GOT3 (cell line): ENCODE measurements around the gene UGT1A4.

ENCODE experiments used
- DNase-seq: peaks from one replicate; lab custom pipeline; 2025; ENCODE audit warnings: mixed read lengths; lab: John Stamatoyannopoulos, UW

UGT1A4 gene

GRCh38 chr2:233791151-233791882 is 72.8 kb downstream of the UGT1A4 start:
- DNase-seq: no peak

GRCh38 chr2:233791883-233792329 is 73.4 kb downstream of the UGT1A4 start:
- no peak for DNase-seq

GRCh38 chr2:233792720-233793119 is 74.2 kb downstream of the UGT1A4 start:
- no peak for DNase-seq

- DNase-seq: no peak
Observed at GRCh38 chr2:233793465-233794127, 75.1 kb downstream of the UGT1A4 start.

GRCh38 chr2:233794128-233794658 is 75.7 kb downstream of the UGT1A4 start:
- DNase-seq: no peak

GRCh38 chr2:233795735-233796171 is 77.2 kb downstream of the UGT1A4 start:
- DNase-seq: no peak

- DNase-seq: no peak
Observed at GRCh38 chr2:233796254-233796653, 77.7 kb downstream of the UGT1A4 start.

- no peak for DNase-seq
Observed at GRCh38 chr2:233798335-233799086, 80.0 kb downstream of the UGT1A4 start.

GRCh38 chr2:233799087-233799665 is 80.6 kb downstream of the UGT1A4 start:
- no peak for DNase-seq

GRCh38 chr2:233799716-233800115 is 81.2 kb downstream of the UGT1A4 start:
- no peak for DNase-seq

- no peak for DNase-seq
Observed at GRCh38 chr2:233800208-233800607, 81.7 kb downstream of the UGT1A4 start.

GRCh38 chr2:233801357-233802131 is 83.0 kb downstream of the UGT1A4 start:
- no peak for DNase-seq

GRCh38 chr2:233802132-233802815 is 83.7 kb downstream of the UGT1A4 start:
- DNase-seq: no peak

GRCh38 chr2:233803292-233803911 is 84.9 kb downstream of the UGT1A4 start:
- DNase-seq: no peak

GRCh38 chr2:233803994-233804393 is 85.5 kb downstream of the UGT1A4 start:
- DNase-seq: no peak

GRCh38 chr2:233807215-233807865 is 88.8 kb downstream of the UGT1A4 start:
- DNase-seq: no peak

GRCh38 chr2:233807966-233808935 is 89.7 kb downstream of the UGT1A4 start:
- DNase-seq: no peak

GRCh38 chr2:233810385-233810784 is 91.8 kb downstream of the UGT1A4 start:
- no peak for DNase-seq
